CD4-positive, alpha-beta memory T cell (primary cell): ENCODE measurements around the gene MTMR2. TPM values are rescaled to one million over a fixed set of nuclear protein-coding genes. Genes with fewer than 3 reads are reported as not detected.
A peak's percentile ranks its signal among the peaks of the same experiment; 100 is the strongest.

Experiments
- CTCF ChIA-PET: fragments of 350-600 bp; sonication (Branson Sonifier 250); formaldehyde crosslinking; loops from one replicate; lab custom pipeline; 2021; ENCODE audit warnings: inconsistent platforms; ENCODE audit not compliant: partially characterized antibody; lab: Charles Lee
- POLR2A ChIA-PET: fragments of 350-600 bp; sonication (Branson Sonifier 250); formaldehyde crosslinking; loops from one replicate; lab custom pipeline; 2021; ENCODE audit not compliant: partially characterized antibody; lab: Charles Lee
- DNase-seq, 5 donors: peaks; one replicate each; pipeline versions ENCODE4 v3.0.0 to v3.0.0-alpha.2; 2020 to 2022; ENCODE audit warnings: mixed read lengths in 1 of 5
- H3K27ac ChIP-seq: one replicate; pipeline ENCODE4 v1.7.0; 2013; ENCODE audit warnings: low read depth, low read length
- H3K27me3 ChIP-seq: 2 replicates; pipeline ENCODE4 v1.7.0; 2013; ENCODE audit warnings: mild to moderate bottlenecking, low read length, moderate library complexity; ENCODE audit not compliant: insufficient read depth
- H3K36me3 ChIP-seq: 2 replicates; pipeline ENCODE4 v1.7.0; 2013; ENCODE audit warnings: mild to moderate bottlenecking, low read length, moderate library complexity; ENCODE audit not compliant: insufficient read depth
- H3K4me1 ChIP-seq: 2 replicates; pipeline ENCODE4 v1.7.0; 2013; ENCODE audit warnings: mild to moderate bottlenecking, low read length, moderate library complexity; ENCODE audit not compliant: insufficient read depth
- H3K4me3 ChIP-seq, 2 donors: one replicate each; pipeline ENCODE4 v1.7.0; 2013; ENCODE audit warnings: low read length in 2 of 2, mild to moderate bottlenecking in 1 of 2
- H3K9me3 ChIP-seq, 2 donors: one replicate each; pipeline ENCODE4 v1.7.0; 2013; ENCODE audit warnings: low read length in 2 of 2, control low read depth in 1 of 2; ENCODE audit not compliant: control insufficient read depth in 1 of 2
- H3K27ac Mint-ChIP-seq, 7 donors: one replicate each; pipeline ENCODE4 v1.8.0; 2020 to 2021; ENCODE audit warnings: mixed read lengths in 7 of 7, mild to moderate bottlenecking in 6 of 7, inconsistent platforms in 3 of 7, moderate library complexity in 3 of 7
- H3K27me3 Mint-ChIP-seq, 2 donors: one replicate each; pipeline ENCODE4 v1.8.0; 2020 to 2021; ENCODE audit warnings: mixed read lengths in 2 of 2
- H3K36me3 Mint-ChIP-seq, 2 donors: one replicate each; pipeline ENCODE4 v1.8.0; 2020 to 2021; ENCODE audit warnings: mixed read lengths in 2 of 2, inconsistent platforms in 1 of 2, mild to moderate bottlenecking in 1 of 2
- H3K4me1 Mint-ChIP-seq, 4 donors: one replicate each; pipeline ENCODE4 v1.8.0; 2020 to 2021; ENCODE audit warnings: mixed read lengths in 4 of 4, mild to moderate bottlenecking in 1 of 4
- H3K4me3 Mint-ChIP-seq, 8 donors: one replicate each; pipeline ENCODE4 v1.8.0; 2020 to 2021; ENCODE audit warnings: mixed read lengths in 8 of 8, mild to moderate bottlenecking in 7 of 8, moderate library complexity in 6 of 8, inconsistent platforms in 3 of 8
- H3K9me3 Mint-ChIP-seq, 8 donors: one replicate each; pipeline ENCODE4 v1.8.0; 2020 to 2021; ENCODE audit warnings: mixed read lengths in 8 of 8, mild to moderate bottlenecking in 5 of 8, inconsistent platforms in 3 of 8, moderate library complexity in 1 of 8
- intact Hi-C: fragments of 100-400 bp; cut with micrococcal nuclease; formaldehyde crosslinking; loops from one replicate; pipeline ENCODE4 v1.15.1; 2023
- polyA plus RNA-seq, 2 donors: library from polyadenylated mRNA; unstranded; fragments of 300-500 nt; fragmentation: Illumina TruSeq; gene quantifications; one replicate each; pipeline ENCODE4 v1.2.3, GENCODE V29; 2021
- total RNA-seq, 2 experiments: library from RNA; stranded (reverse); gene quantifications; one replicate each; pipeline ENCODE4 v1.2.3, GENCODE V29; 2021

Gene MTMR2
- total and polyA plus RNA-seq, 4 experiments from 2014 or later: 13.1 to 13.6 (median 13.5) TPM

DNA sequence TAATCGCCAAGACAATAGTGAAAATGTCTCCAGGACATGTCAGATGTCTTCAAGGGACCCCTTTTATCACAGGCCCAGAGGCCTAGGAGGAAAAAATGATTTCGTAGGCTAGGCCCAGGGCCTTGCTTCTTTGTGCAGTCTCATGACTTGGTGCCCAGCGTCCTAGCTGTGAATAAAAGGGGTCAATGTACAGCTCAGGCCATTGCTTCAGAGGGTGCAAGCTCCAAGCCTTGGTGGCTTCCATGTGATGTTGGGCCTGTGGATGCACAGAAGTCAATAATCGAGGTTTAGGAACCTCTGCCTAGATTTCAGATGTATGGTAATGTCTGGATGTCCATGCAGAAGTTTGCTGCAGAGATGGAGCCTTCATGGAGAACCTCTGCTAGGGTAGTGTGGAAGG is 20.7 kb upstream of the MTMR2 start:
- Histone ChIP-seq H3K27ac (no peak overlapping the region), H3K27me3 (no peaks in the 10 kb centered on the region), H3K9me3 (peaks cover 0 to 6% of the 10 kb centered on the region in 2 donors), H3K4me1 (no peaks in the 10 kb centered on the region), H3K4me3 (no peak overlapping the region), H3K36me3 (no peaks in the 10 kb centered on the region)
- DNase-seq: no peak
- Mint-ChIP-seq H3K27me3 (peaks cover 0 to 2% of the 10 kb centered on the region in 2 donors), H3K27ac (no peak overlapping the region), H3K4me1 (no peaks in the 10 kb centered on the region), H3K36me3 (peaks cover 12 to 14% of the 10 kb centered on the region in 2 donors), H3K4me3 (no peak overlapping the region), H3K9me3 (peaks cover 0 to 36% (median 20%) of the 10 kb centered on the region in 8 donors)
- ChIA-PET POLR2A (no interaction called here), CTCF (interaction anchor here (1.3 kb wide), 1 partner anchor 14 kb away, joined by 3 read pairs; no protein-coding TSS in a partner anchor)
- intact Hi-C loops: no loop called here

DNA sequence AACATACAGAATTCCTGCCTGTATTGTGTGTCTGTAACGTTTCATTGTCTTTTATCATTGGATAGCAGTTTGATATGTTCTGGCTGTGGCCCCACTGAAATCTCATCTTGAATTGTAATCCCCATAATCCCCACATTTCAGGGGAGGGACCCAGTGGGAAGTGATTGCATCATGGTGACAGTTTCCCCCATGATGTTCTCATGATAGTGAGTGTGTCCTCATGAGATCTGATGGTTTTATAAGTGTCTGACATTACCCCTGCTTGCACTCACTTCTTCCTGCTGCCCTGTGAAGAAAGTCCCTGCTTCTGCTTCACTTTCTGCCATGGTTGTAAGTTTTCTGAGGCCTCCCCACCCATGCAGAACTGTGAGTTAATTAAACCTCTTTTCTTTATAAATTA is 19.6 kb upstream of the MTMR2 start:
- Mint-ChIP-seq H3K27ac (no peak overlapping the region), H3K4me3 (no peak overlapping the region), H3K4me1 (no peaks in the 10 kb centered on the region), H3K36me3 (peaks cover 7 to 12% of the 10 kb centered on the region in 2 donors), H3K9me3 (peaks cover 0 to 31% (median 18%) of the 10 kb centered on the region in 8 donors), H3K27me3 (peaks cover 0 to 2% of the 10 kb centered on the region in 2 donors)
- DNase-seq: no peak
- CTCF ChIA-PET: no interaction called here
- intact Hi-C loops: no loop called here
- H3K4me1 ChIP-seq: no peaks in the 10 kb centered on the region
- POLR2A ChIA-PET: no interaction called here
- H3K36me3 ChIP-seq: no peaks in the 10 kb centered on the region
- H3K27ac ChIP-seq: no peak overlapping the region
- H3K27me3 ChIP-seq: no peaks in the 10 kb centered on the region
- H3K4me3 ChIP-seq: no peak overlapping the region
- H3K9me3 ChIP-seq: peaks cover 0 to 6% of the 10 kb centered on the region in 2 donors

DNA sequence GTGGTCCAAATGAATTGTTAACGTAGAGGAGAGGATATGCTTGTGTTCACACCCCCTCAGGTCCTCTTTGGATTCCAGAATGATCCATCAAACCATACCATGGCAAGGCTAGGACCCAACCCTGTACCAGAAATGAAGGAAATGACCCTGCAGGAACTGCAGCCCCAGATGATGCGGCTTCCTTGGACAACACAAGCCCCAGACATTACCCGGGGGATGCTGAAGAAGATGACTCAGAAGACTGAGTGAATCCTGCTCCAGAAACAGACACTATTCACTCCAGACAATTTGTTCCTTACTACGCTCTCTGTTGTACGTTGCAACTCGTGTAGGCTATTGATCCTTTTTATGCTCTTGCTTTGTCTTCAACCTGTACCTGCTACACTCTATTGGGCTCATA is 15.2 kb upstream of the MTMR2 start:
- intact Hi-C loops: no loop called here
- no peak for DNase-seq
- Histone ChIP-seq H3K4me3 (no peak overlapping the region), H3K36me3 (no peaks in the 10 kb centered on the region), H3K27ac (no peak overlapping the region), H3K9me3 (no peaks in the 10 kb centered on the region), H3K4me1 (no peaks in the 10 kb centered on the region), H3K27me3 (no peaks in the 10 kb centered on the region)
- CTCF ChIA-PET: no interaction called here
- no peaks in the 10 kb centered on the region for H3K4me1 Mint-ChIP-seq
- no peak overlapping the region for H3K4me3 Mint-ChIP-seq
- no peaks in the 10 kb centered on the region for H3K27me3 Mint-ChIP-seq
- H3K9me3 Mint-ChIP-seq: peaks cover 0 to 13% (median 4%) of the 10 kb centered on the region in 8 donors
- H3K27ac Mint-ChIP-seq: no peak overlapping the region
- POLR2A ChIA-PET: no interaction called here
- H3K36me3 Mint-ChIP-seq: peaks cover under 1 to 1% of the 10 kb centered on the region in 2 donors

DNA sequence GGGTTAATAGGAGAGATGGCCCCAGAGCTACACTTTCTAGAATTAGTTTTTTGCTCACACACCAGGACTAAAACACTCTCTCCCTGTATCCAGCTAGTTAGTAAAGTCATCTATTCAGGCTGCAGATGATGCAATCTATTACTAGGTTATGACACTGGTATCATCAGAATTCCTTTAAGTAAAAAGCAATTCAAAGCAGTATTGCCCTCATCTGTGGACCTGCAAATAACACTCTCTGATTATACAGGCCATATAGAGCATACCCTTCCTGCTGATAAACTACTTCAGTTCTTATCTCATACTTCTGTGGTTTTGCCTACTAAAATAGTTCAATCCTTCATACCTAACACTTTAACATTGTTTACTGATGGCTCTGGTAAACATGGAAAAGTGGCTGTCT is 13.5 kb upstream of the MTMR2 start:
- peaks cover 0 to 7% (median 1%) of the 10 kb centered on the region in 8 donors for H3K9me3 Mint-ChIP-seq
- H3K36me3 Mint-ChIP-seq: no peaks in the 10 kb centered on the region
- Histone ChIP-seq H3K36me3 (no peaks in the 10 kb centered on the region), H3K27ac (no peak overlapping the region), H3K4me1 (no peaks in the 10 kb centered on the region), H3K4me3 (no peak overlapping the region), H3K27me3 (no peaks in the 10 kb centered on the region), H3K9me3 (no peaks in the 10 kb centered on the region)
- no peaks in the 10 kb centered on the region for H3K4me1 Mint-ChIP-seq
- no peak overlapping the region for H3K27ac Mint-ChIP-seq
- no peak overlapping the region for H3K4me3 Mint-ChIP-seq
- no peaks in the 10 kb centered on the region for H3K27me3 Mint-ChIP-seq
- CTCF ChIA-PET: no interaction called here
- intact Hi-C loops: no loop called here
- no peak for DNase-seq
- POLR2A ChIA-PET: no interaction called here

DNA sequence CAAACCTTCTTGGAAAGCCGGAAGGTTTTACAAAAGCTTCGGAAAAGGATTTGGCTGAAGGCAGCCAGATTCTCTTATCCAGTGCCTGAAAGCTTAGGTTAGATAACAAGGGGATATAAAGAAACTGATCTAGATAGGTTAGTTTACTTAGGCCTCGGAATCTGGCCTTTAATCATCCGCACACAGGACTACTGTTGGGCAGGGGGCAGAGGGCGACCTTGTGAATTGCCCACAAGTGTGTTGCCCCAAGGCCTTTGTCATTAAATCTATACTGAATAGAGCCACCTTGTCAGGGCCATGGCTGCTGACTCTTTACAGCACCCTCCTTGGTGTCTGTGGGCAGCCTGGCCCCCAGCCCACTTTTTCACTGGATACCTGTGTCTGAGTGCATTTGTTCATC is 9.7 kb upstream of the MTMR2 start:
- CTCF ChIA-PET: interaction anchor here (1.9 kb wide), 1 partner anchor 410 kb away, joined by 4 read pairs; the partner anchor contains the start of gene MAML2
- no peaks in the 10 kb centered on the region for H3K27me3 ChIP-seq
- no peaks in the 10 kb centered on the region for H3K4me1 ChIP-seq
- H3K4me3 Mint-ChIP-seq: no peak overlapping the region
- no peaks in the 10 kb centered on the region for H3K36me3 ChIP-seq
- no peak overlapping the region for H3K27ac ChIP-seq
- POLR2A ChIA-PET: no interaction called here
- H3K27ac Mint-ChIP-seq: peak overlapping the region in 1 of 7 donors; percentile 49
- H3K4me3 ChIP-seq: no peak overlapping the region
- no peaks in the 10 kb centered on the region for H3K4me1 Mint-ChIP-seq
- H3K36me3 Mint-ChIP-seq: peaks cover 3 to 7% of the 10 kb centered on the region in 2 donors
- peaks cover 1 to 3% of the 10 kb centered on the region in 2 donors for H3K27me3 Mint-ChIP-seq
- intact Hi-C loops: no loop called here
- no peaks in the 10 kb centered on the region for H3K9me3 ChIP-seq
- no peak for DNase-seq
- peaks cover 0 to 33% (median 19%) of the 10 kb centered on the region in 8 donors for H3K9me3 Mint-ChIP-seq

DNA sequence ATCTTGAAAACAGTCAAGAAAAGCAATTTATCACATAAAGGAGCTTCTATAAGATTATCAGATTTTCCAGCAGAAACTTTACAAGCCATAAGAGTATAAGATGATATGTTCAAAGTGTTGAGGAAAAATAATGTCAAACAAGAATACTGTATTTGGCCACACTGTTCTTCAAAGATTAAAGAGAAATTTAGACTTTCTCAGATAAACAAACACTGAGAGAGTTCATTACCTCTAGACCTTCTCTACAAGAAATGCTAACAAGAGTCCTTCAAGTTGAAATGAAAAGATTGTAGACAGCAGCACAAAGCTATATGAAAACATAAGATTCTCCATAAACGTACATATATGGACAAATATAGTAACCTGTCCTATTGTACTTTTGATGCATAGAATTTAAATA is 8.0 kb upstream of the MTMR2 start:
- H3K27me3 Mint-ChIP-seq: peaks cover 1 to 5% of the 10 kb centered on the region in 2 donors
- H3K4me1 Mint-ChIP-seq: no peaks in the 10 kb centered on the region
- H3K4me3 Mint-ChIP-seq: no peak overlapping the region
- Histone ChIP-seq H3K27ac (no peak overlapping the region), H3K27me3 (no peaks in the 10 kb centered on the region), H3K36me3 (no peaks in the 10 kb centered on the region), H3K4me1 (no peaks in the 10 kb centered on the region), H3K4me3 (no peak overlapping the region), H3K9me3 (no peaks in the 10 kb centered on the region)
- peaks cover 0 to 33% (median 19%) of the 10 kb centered on the region in 8 donors for H3K9me3 Mint-ChIP-seq
- DNase-seq: no peak
- intact Hi-C loops: no loop called here
- no peak overlapping the region for H3K27ac Mint-ChIP-seq
- ChIA-PET POLR2A (no interaction called here), CTCF (no interaction called here)
- H3K36me3 Mint-ChIP-seq: peaks cover 3 to 7% of the 10 kb centered on the region in 2 donors

DNA sequence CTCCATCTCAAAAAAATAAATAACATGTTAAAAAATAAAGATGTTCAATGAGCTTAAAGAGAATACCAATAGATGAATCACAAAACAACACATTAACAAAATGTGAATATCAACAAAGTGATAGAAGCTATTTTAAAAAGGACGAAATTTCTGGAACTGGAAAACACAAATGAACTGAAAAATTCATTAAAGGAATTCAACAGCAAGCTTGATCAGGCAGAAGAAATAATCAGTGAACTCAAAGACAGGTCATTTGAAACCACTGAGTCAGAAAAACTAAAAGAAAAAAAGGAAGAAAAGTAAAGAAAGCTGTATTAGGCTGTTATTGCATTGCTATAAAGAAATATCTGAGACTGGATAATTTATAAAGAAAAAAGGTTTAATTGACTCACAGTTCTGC is 7.0 kb upstream of the MTMR2 start:
- no peak overlapping the region for H3K27ac ChIP-seq
- H3K36me3 Mint-ChIP-seq: peaks cover 3 to 7% of the 10 kb centered on the region in 2 donors
- no peak for DNase-seq
- CTCF ChIA-PET: interaction anchor here (1.3 kb wide), 1 partner anchor 14 kb away, joined by 4 read pairs; no protein-coding TSS in a partner anchor
- H3K9me3 ChIP-seq: no peaks in the 10 kb centered on the region
- H3K27me3 Mint-ChIP-seq: peaks cover 1 to 5% of the 10 kb centered on the region in 2 donors
- H3K27me3 ChIP-seq: no peaks in the 10 kb centered on the region
- no peak overlapping the region for H3K27ac Mint-ChIP-seq
- H3K4me3 ChIP-seq: no peak overlapping the region
- H3K36me3 ChIP-seq: no peaks in the 10 kb centered on the region
- no peaks in the 10 kb centered on the region for H3K4me1 Mint-ChIP-seq
- H3K9me3 Mint-ChIP-seq: peaks cover 0 to 33% (median 19%) of the 10 kb centered on the region in 8 donors
- intact Hi-C loops: no loop called here
- no peak overlapping the region for H3K4me3 Mint-ChIP-seq
- POLR2A ChIA-PET: no interaction called here
- H3K4me1 ChIP-seq: no peaks in the 10 kb centered on the region
